ENCODE results near the gene MAN2B2. TPM values are rescaled to one million over a fixed set of nuclear protein-coding genes. Genes with fewer than 3 reads are reported as not detected.
A peak's percentile ranks its signal among the peaks of the same experiment; 100 is the strongest.
"Not testable (repeated sequence)": the region's sequence is repeated elsewhere in the genome, so short reads cannot be mapped to it uniquely, and the experiment has no call there.

MAN2B2 gene
- total RNA-seq, 4 donors from 2014 or later: 9.0 to 23.3 (median 14.3) TPM

- no peak for DNase-seq
- Histone ChIP-seq H3K36me3 (peaks cover 0 to 18% (median 0%) of the 10 kb centered on the region in 3 donors), H3K9me3 (no peaks in the 10 kb centered on the region), H3K4me1 (no peaks in the 10 kb centered on the region), H3K4me3 (no peak overlapping the region), H3K27ac (no peak overlapping the region), H3K27me3 (no peaks in the 10 kb centered on the region)
- intact Hi-C loops (cut with DNase I): no loop called here
- TF ChIP-seq CTCF (IDR thresholded peaks at IDR 0.05) (no peak), POLR2A (IDR thresholded peaks at IDR 0.05) (no peak)
- 77 to 85% methylated on average over 8 to 9 of the region's 9 CpGs for WGBS, 2 donors
Observed at GRCh38 chr4:6625256-6625655, 50.3 kb downstream of the MAN2B2 start.

GRCh38 chr4:6626066-6626465 is 51.1 kb downstream of the MAN2B2 start:
- DNase-seq: no peak
- Histone ChIP-seq H3K27ac (no peak overlapping the region), H3K4me3 (no peak overlapping the region), H3K36me3 (peaks cover 0 to 12% (median 0%) of the 10 kb centered on the region in 3 donors), H3K4me1 (no peaks in the 10 kb centered on the region), H3K27me3 (no peaks in the 10 kb centered on the region), H3K9me3 (no peaks in the 10 kb centered on the region)
- TF ChIP-seq POLR2A (IDR thresholded peaks at IDR 0.05): no peak
- TF ChIP-seq CTCF (IDR thresholded peaks at IDR 0.05): no peak
- intact Hi-C loops (cut with DNase I): no loop called here
- WGBS, 2 donors: 78 to 91% methylated on average over 8 to 10 of the region's 11 CpGs

- Histone ChIP-seq H3K36me3 (no peaks in the 10 kb centered on the region), H3K27ac (no peak overlapping the region), H3K27me3 (no peaks in the 10 kb centered on the region), H3K4me1 (peaks cover 0 to 13% (median 6%) of the 10 kb centered on the region in 3 donors), H3K9me3 (no peaks in the 10 kb centered on the region), H3K4me3 (no peak overlapping the region)
- DNase-seq: no peak
- 85% methylated on average over 3 of the region's 3 CpGs for WGBS, 2 donors
- TF ChIP-seq POLR2A (IDR thresholded peaks at IDR 0.05) (no peak), CTCF (IDR thresholded peaks at IDR 0.05) (no peak)
- intact Hi-C loops (cut with DNase I): no loop called here
Observed at GRCh38 chr4:6627832-6628231, 52.8 kb downstream of the MAN2B2 start.

- H3K4me1 ChIP-seq: peaks cover 0 to 20% (median 6%) of the 10 kb centered on the region in 3 donors
- intact Hi-C loops (cut with DNase I); DNase-seq; H3K4me3 ChIP-seq; H3K27ac ChIP-seq; H3K9me3 ChIP-seq; H3K36me3 ChIP-seq; H3K27me3 ChIP-seq: not testable (repeated sequence)
- 59 to 60% methylated on average over 1 of the region's 1 CpG for WGBS, 2 donors
Observed at GRCh38 chr4:6628484-6628883, 53.5 kb downstream of the MAN2B2 start.

GRCh38 chr4:6632125-6632524 is 57.1 kb downstream of the MAN2B2 start:
- no peak for DNase-seq
- Histone ChIP-seq H3K27me3 (no peaks in the 10 kb centered on the region), H3K4me1 (peaks cover 0 to 27% (median 6%) of the 10 kb centered on the region in 3 donors), H3K4me3 (no peak overlapping the region), H3K9me3 (no peaks in the 10 kb centered on the region), H3K36me3 (no peaks in the 10 kb centered on the region), H3K27ac (peak overlapping the region in 3 of 4 donors; percentile 21 to 76 (median 65))
- WGBS, 2 donors: 82 to 89% methylated on average over 2 to 4 of the region's 4 CpGs
- no peak for TF ChIP-seq POLR2A (IDR thresholded peaks at IDR 0.05)
- intact Hi-C loops (cut with DNase I): no loop called here

- Histone ChIP-seq H3K4me3 (no peak overlapping the region), H3K27me3 (no peaks in the 10 kb centered on the region), H3K27ac (peak overlapping the region; percentile 19 to 76 (median 43)), H3K9me3 (no peaks in the 10 kb centered on the region), H3K4me1 (peaks cover 0 to 27% (median 6%) of the 10 kb centered on the region in 3 donors), H3K36me3 (no peaks in the 10 kb centered on the region)
- no peak for DNase-seq
- no peak for TF ChIP-seq POLR2A (IDR thresholded peaks at IDR 0.05)
- TF ChIP-seq CTCF (IDR thresholded peaks at IDR 0.05): no peak
- intact Hi-C loops (cut with DNase I): no loop called here
- 36 to 46% methylated on average over 9 of the region's 10 CpGs for WGBS, 2 donors
Observed at GRCh38 chr4:6633091-6633906, 58.3 kb downstream of the MAN2B2 start.
